Activated CD4-positive, alpha-beta T cell treated with anti-CD3 and anti-CD28 coated beads, Interleukin-2, amount 50 U/mL, for 1 hour (primary cell): Measurements from ENCODE around the gene FAM200B.

Source experiments
- DNase-seq: peaks from one replicate; pipeline ENCODE4 v3.0.0-alpha.2; 2020

Gene FAM200B

DNA sequence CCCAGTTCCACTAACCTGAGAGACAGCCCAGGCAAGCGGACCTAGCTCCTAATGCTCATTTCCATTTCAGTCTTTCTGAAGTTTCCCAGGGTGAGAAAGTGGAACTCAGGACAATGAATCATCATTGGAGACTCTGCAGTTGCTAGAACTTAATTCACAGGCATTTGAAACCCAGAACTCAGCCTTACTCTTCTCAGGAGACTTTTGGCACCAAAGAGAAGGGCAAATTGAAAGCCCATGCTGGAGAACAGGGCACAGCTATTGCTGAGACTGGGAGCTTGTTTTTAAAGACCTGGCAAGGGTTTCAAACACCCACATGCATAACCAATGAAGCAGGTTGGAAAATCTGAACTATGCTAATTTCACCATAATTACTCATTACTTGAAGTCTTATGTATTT, 57.2 kb downstream of the FAM200B start:
- DNase-seq, result no peak
